ENCODE data around the gene PDE8A. TPM values are rescaled to one million over a fixed set of nuclear protein-coding genes. Genes with fewer than 3 reads are reported as not detected.

The PDE8A gene
- total and polyA plus RNA-seq, 10 of the 15 experiments (the other 5 are each of a cell fraction or from before 2014, with no cell fraction given), result 6.7 to 69.2 (median 27.2) TPM

DNA sequence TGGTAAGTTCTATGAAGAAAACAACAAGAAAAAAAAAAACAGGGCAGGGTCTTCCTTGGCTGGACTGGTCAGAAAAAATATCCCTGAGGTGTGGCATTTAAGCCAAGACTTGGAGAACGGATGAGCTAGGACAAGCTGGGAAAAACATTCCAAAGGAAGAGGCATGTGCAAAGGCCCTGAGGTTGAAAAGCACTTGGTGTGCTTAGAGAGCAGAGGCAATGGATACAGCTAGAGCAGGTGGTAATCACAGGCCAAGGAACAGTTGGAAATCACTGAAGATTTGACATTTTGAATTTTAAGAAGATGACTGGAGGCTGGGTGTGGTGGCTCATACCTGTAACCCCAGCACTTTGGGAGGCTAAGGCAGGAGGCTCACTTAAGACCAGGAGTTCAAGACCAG, 42.9 kb upstream of the PDE8A start:
- no peaks in the 10 kb centered on the region for H3K36me3 ChIP-seq (ENCODE audit: control insufficient read depth in 2 of 2, insufficient read depth in 2 of 2, low read length in 1 of 2)
- no peak overlapping the region for H3K4me2 ChIP-seq (ENCODE audit: control insufficient read depth, insufficient read depth)
- H2AFZ ChIP-seq (ENCODE audit: control insufficient read depth, low read depth, low read length), result no peak overlapping the region
- H3K9ac ChIP-seq (ENCODE audit: control insufficient read depth, insufficient read depth, low read length), result no peak overlapping the region
- H3K79me2 ChIP-seq (ENCODE audit: control insufficient read depth, insufficient read depth, low read length), result no peaks in the 10 kb centered on the region
- ChIA-PET SMC1A (ENCODE audit: uncharacterized antibody, unreplicated experiment) (interaction anchor here (0.6 kb wide), 1 partner anchor 141 kb away, joined by 3 read pairs; no protein-coding TSS in a partner anchor), RAD21 (ENCODE audit: unreplicated experiment) (no interaction called here), POLR2A (interaction anchor here (0.7 kb wide), 1 partner anchor 109 kb away, joined by 3 read pairs; no protein-coding TSS in a partner anchor), CTCF (interaction anchor here (1.0 kb wide), 1 partner anchor 187 kb away, joined by 3 read pairs; no protein-coding TSS in a partner anchor)
- intact Hi-C loops (cut with micrococcal nuclease; ENCODE audit: unreplicated experiment) (no loop called here), in situ Hi-C loops (cut with MboI) (no loop called here)
- no peak overlapping the region for H3K27ac ChIP-seq (ENCODE audit: control insufficient read depth, insufficient read depth)
- ATAC-seq (no peak), DNase-seq (ENCODE audit: low read depth, low spot score) (no peak), FAIRE-seq (no peak)
- no peaks in the 10 kb centered on the region for H3K9me3 ChIP-seq (replicated peaks; ENCODE audit: control insufficient read depth, insufficient read depth, low read length)
- H3K27me3 ChIP-seq (replicated peaks in 1 of 2; ENCODE audit: control insufficient read depth in 2 of 2, insufficient read depth in 2 of 2, low read length in 1 of 2), result no peaks in the 10 kb centered on the region
- no peaks in the 10 kb centered on the region for H4K20me1 ChIP-seq (ENCODE audit: control insufficient read depth, insufficient read depth)
- no peak overlapping the region for H3K4me3 ChIP-seq
- BruUV-seq (replicated peaks), result no TSS peak
- TF ChIP-seq RBBP5 (conservative IDR thresholded peaks at IDR 0.05) (no peak), NBN (IDR thresholded peaks at IDR 0.05) (no peak), CHD4 (IDR thresholded peaks at IDR 0.05) (no peak), EP300 (IDR thresholded peaks at IDR 0.05; ENCODE audit: borderline replicate concordance in 1 of 2, control insufficient read depth in 1 of 2, low read depth in 2 of 2, low read length in 2 of 2) (no peak), KDM1A (IDR thresholded peaks at IDR 0.05; ENCODE audit: borderline replicate concordance) (no peak), CREM (IDR thresholded peaks at IDR 0.05; ENCODE audit: low read depth) (no peak), MEF2A (IDR thresholded peaks at IDR 0.05; ENCODE audit: insufficient read depth, low read depth, low read length) (no peak), TCF7 (IDR thresholded peaks at IDR 0.05; ENCODE audit: borderline replicate concordance) (no peak), SRF (IDR thresholded peaks at IDR 0.05; ENCODE audit: low read depth in 2 of 2, low read length in 2 of 2) (no peak), NR2C1 (IDR thresholded peaks at IDR 0.05) (no peak), GATAD2B (conservative IDR thresholded peaks at IDR 0.05; ENCODE audit: low read depth) (no peak), JUND (IDR thresholded peaks at IDR 0.05; ENCODE audit: low read depth, low read length) (no peak), CBX5 (IDR thresholded peaks at IDR 0.05; ENCODE audit: low read depth) (no peak), SIN3A (IDR thresholded peaks at IDR 0.05; ENCODE audit: low read depth, low read length) (no peak)
- TF ChIP-seq, protein P1, sequence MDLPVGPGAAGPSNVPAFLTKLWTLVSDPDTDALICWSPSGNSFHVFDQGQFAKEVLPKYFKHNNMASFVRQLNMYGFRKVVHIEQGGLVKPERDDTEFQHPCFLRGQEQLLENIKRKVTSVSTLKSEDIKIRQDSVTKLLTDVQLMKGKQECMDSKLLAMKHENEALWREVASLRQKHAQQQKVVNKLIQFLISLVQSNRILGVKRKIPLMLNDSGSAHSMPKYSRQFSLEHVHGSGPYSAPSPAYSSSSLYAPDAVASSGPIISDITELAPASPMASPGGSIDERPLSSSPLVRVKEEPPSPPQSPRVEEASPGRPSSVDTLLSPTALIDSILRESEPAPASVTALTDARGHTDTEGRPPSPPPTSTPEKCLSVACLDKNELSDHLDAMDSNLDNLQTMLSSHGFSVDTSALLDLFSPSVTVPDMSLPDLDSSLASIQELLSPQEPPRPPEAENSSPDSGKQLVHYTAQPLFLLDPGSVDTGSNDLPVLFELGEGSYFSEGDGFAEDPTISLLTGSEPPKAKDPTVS (IDR thresholded peaks at IDR 0.05; ENCODE audit: low read depth, low read length), result no peak
- TF ChIP-seq, protein P2, sequence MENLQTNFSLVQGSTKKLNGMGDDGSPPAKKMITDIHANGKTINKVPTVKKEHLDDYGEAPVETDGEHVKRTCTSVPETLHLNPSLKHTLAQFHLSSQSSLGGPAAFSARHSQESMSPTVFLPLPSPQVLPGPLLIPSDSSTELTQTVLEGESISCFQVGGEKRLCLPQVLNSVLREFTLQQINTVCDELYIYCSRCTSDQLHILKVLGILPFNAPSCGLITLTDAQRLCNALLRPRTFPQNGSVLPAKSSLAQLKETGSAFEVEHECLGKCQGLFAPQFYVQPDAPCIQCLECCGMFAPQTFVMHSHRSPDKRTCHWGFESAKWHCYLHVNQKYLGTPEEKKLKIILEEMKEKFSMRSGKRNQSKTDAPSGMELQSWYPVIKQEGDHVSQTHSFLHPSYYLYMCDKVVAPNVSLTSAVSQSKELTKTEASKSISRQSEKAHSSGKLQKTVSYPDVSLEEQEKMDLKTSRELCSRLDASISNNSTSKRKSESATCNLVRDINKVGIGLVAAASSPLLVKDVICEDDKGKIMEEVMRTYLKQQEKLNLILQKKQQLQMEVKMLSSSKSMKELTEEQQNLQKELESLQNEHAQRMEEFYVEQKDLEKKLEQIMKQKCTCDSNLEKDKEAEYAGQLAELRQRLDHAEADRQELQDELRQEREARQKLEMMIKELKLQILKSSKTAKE (IDR thresholded peaks at IDR 0.05; ENCODE audit: low read depth, poor library complexity, severe bottlenecking), result no peak
- WGBS (ENCODE audit: insufficient coverage, insufficient replicate concordance, low lambda C conversion rate, missing lambda C conversion rate), result 0% methylated on average over 1 of the region's 1 CpG
- no peaks in the 10 kb centered on the region for H3K4me1 ChIP-seq (ENCODE audit: control insufficient read depth, insufficient read depth, low read length)
